Psoas muscle (tissue), 8 donors: Measurements from ENCODE around the gene TMEM255B. TPM values are rescaled to one million over a fixed set of nuclear protein-coding genes. Genes with fewer than 3 reads are reported as not detected.

Source experiments
- ATAC-seq, 4 donors: fragments of 200-7000 bp; cut with Tn5 transposase; one replicate each; pipeline ENCODE4 v1.9.1; 2020; ENCODE audit warnings: moderate library complexity in 3 of 4, mild to moderate bottlenecking in 2 of 4
- DNase-seq, 2 donors: peaks; one replicate each; pipeline ENCODE4 v3.0.0-alpha.2; 2020
- H3K27ac ChIP-seq: fragments of 200-600 bp; one replicate; pipeline ENCODE4 v1.8.0; 2022
- H3K27me3 ChIP-seq, 3 donors: fragments of 200-600 bp in 1 of 3; one replicate each; pipeline versions ENCODE4 v1.6.1 to v1.8.0; 2013 to 2022; ENCODE audit warnings: low read length in 2 of 3, mild to moderate bottlenecking in 2 of 3, moderate library complexity in 1 of 3; ENCODE audit not compliant: insufficient read depth in 3 of 3
- H3K36me3 ChIP-seq, 2 donors: fragments of 200-600 bp in 1 of 2; one replicate each; pipeline versions ENCODE4 v1.6.1 to v1.8.0; 2013 to 2022; ENCODE audit warnings: low read depth in 1 of 2, mild to moderate bottlenecking in 1 of 2, moderate library complexity in 1 of 2; ENCODE audit not compliant: insufficient read depth in 1 of 2
- H3K4me1 ChIP-seq: fragments of 200-600 bp; one replicate; pipeline ENCODE4 v1.8.0; 2022
- H3K4me3 ChIP-seq: fragments of 200-600 bp; one replicate; pipeline ENCODE4 v1.8.0; 2022; ENCODE audit warnings: mild to moderate bottlenecking
- H3K9me3 ChIP-seq: fragments of 200-600 bp; one replicate; pipeline ENCODE4 v1.8.0; 2022
- CTCF ChIP-seq: fragments of 200-600 bp; IDR thresholded peaks from one replicate; pipeline ENCODE4 v1.8.0; 2022; ENCODE audit warnings: antibody characterized with exemption
- WGBS, 3 donors: extraction: QIAGEN DNeasy Blood & Tissue Kit; methylation state at CpG; one replicate each; pipeline versions ENCODE4 v1.1.6 to v1.1.7; 2013; 5-methylcytosine and 5-hydroxymethylcytosine counted together
- intact Hi-C, 2 donors: fragments of 100-400 bp; cut with DNase I; formaldehyde crosslinking; loops; one replicate each; pipeline versions ENCODE4 v1.11.0 to v1.14.2; 2022
- polyA plus RNA-seq, 3 donors: library from polyadenylated mRNA; stranded (reverse); fragments of 200-250 nt; gene quantifications; one replicate each; pipeline ENCODE4 v1.2.3, GENCODE V29; 2013
- total RNA-seq, 4 donors: library from RNA; stranded (reverse); fragmentation: NEBNext Ultra II Directional in 2 of 4; extraction: Animal tissue kit (Norgen Biotek cat#: 25700) in 2 of 4; gene quantifications; one replicate each; pipeline versions ENCODE4 v1.2.1 to v1.2.4, GENCODE V29; 2021 to 2023
- donor health status: healthy with polysubstance abuse.
- donor health status: DM: no; HTN: no; CAD: no; lungs with moderate emphysema.
- donor health status: Bipolar disorder and iron deficiency.
- donor health status: healthy.
- donor health status: DM: yes; HTN: yes; CAD: no.
- donor health status: DM: no; HTN: no; CAD: no.
- donor health status: DM: no; HTN: no; CAD: no.
- donor health status: DM: yes; HTN: yes; CAD: no.

Gene TMEM255B
- total and polyA plus RNA-seq, 7 donors: 0.45 to 5.1 (median 2.1) TPM

DNA sequence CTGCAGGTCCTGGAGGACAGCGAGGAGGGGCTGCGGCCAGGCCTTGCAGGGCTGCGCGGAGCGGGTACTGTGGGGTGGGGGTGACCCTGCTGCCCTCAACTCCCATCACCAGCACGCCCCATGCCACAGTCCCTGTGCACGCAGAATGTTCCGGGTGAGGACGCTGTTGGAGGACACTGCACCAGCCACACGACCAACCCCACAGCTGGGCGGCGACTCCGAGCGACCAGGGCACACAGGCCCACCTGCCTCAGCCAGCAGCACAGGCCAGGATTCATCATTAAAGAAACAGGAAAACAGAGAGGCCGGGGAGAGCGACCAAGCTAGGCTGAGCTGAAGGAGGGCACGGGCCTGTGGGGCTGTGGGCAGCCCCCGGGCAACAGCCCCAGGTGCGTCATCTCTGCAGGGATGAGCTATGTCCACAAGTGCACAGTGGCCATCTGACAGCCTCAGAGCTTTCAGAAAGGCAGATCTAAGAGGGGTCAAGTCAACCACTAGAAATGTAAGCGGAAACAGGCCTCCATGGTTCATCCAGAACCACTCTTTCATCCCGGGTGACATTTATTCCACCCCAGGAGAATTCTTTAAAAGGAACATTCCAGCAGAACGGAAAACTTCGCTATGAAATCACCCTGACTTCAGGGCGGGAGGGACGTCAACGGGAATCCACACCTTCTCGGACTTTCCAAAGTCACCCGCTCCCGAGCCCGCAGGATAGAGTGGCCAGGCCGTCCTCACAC, 103.3 kb downstream of the TMEM255B start:
- Histone ChIP-seq H3K9me3 (no peaks in the 10 kb centered on the region), H3K4me1 (peaks cover 36% of the 10 kb centered on the region), H3K27me3 (no peaks in the 10 kb centered on the region), H3K4me3 (peak overlapping the region; percentile 90), H3K36me3 (peaks cover 0 to 9% of the 10 kb centered on the region in 2 donors), H3K27ac (peak overlapping the region; percentile 85)
- DNase-seq (peak in 1 of 2 donors; percentile 49), ATAC-seq (peak; percentile 12 to 28 (median 15))
- no peak for TF ChIP-seq CTCF
- WGBS, 3 donors: 59 to 65% (median 59%) methylated on average over 31 of the region's 31 CpGs
- intact Hi-C loops: loop anchor here (2.0 to 10.0 kb wide), 5 partner anchors 26 to 85 kb away; no protein-coding TSS in a partner anchor

- ATAC-seq: peak; percentile 62 to 77 (median 74)
- intact Hi-C loops: loop anchor here (2.0 to 10.0 kb wide), 5 partner anchors 26 to 84 kb away; no protein-coding TSS in a partner anchor
Measured at GRCh38 chr13:113862931-113863523, 104.0 kb downstream of the TMEM255B start.

DNA sequence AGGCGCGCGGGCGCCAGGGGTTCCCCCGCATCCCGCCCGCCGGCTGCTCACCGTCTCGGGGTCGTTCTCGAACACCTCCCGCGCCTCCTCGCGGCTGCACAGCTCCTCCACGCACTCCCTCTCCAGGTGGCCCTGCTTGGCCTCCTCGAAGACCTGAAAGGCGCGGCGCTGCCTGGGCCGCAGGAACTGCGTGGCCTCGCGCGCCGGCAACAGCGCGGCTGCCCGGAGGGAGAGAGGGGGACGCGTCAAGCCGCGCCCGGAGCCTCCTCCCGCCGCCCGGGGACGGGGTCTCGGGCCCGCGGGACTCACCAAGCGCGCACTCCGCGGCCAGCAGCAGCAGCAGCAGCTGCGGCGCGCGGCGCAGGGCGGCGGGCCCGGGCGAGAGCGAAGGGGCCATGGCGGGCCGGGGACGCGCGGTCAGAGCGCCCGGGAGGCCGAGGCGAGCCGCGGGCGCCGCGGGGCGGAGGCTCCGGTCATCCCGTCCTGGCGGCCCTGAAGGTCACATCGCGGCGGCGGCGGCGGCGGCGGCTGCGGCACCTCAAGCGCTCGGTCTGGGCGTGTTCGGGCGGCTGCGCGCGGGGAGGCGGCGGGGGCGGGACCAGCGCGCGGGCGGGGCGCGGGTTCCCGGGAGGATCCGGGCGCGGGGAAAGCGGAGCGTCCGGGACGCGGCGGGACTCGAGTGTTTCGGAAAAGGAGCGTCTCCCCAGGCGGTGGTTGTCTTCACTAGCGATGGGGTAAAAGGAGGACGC, 104.7 kb downstream of the TMEM255B start, which contains the start of gene GAS6:
GAS6 (minus strand) TSS at position 553 of the 749 bp plus-strand sequence; CDS start at position 397, 156 bp downstream.
- peaks cover 24% of the 10 kb centered on the region for H3K4me1 ChIP-seq
- ATAC-seq: peak; percentile 59 to 84 (median 70)

More at GRCh38 chr13:113862931-113863523, 104.0 kb downstream of the TMEM255B start:
- TF ChIP-seq CTCF: no peak
- Histone ChIP-seq H3K4me3 (peak overlapping the region; percentile 90), H3K4me1 (peaks cover 29% of the 10 kb centered on the region), H3K27me3 (no peaks in the 10 kb centered on the region), H3K36me3 (peaks cover 0 to 9% of the 10 kb centered on the region in 2 donors), H3K9me3 (no peaks in the 10 kb centered on the region), H3K27ac (peak overlapping the region; percentile 85)
- peak; percentile 55 to 70 for DNase-seq
- 1 to 3% (median 3%) methylated on average over 35 to 60 of the region's 60 CpGs for WGBS, 3 donors

More for the DNA sequence above, 104.7 kb downstream of the TMEM255B start, which contains the start of gene GAS6:
- peak within 1 kb of the TSS; percentile 85 for H3K27ac ChIP-seq
- intact Hi-C loops: loop anchor here (2.0 to 10.0 kb wide), 5 partner anchors 27 to 84 kb away; no protein-coding TSS in a partner anchor
- peaks cover 0 to 9% of the 10 kb centered on the region in 2 donors for H3K36me3 ChIP-seq
- H3K9me3 ChIP-seq: no peaks in the 10 kb centered on the region
- 0 to 1% (median 0%) methylated on average over 66 to 116 of the region's 116 CpGs for WGBS, 3 donors
- peak within 1 kb of the TSS; percentile 90 for H3K4me3 ChIP-seq
- DNase-seq: peak; percentile 74 to 87
- peak; percentile 23 for TF ChIP-seq CTCF
- no peaks in the 10 kb centered on the region for H3K27me3 ChIP-seq
